GM23248 (cell line): Measurements from ENCODE around the gene TMOD3.

Experiments
- EZH2 ChIP-seq: fragments of 200-600 bp; sonication (generic); IDR thresholded peaks from 2 replicates; pipeline ENCODE4 v1.6.1; 2018; ENCODE audit warnings: antibody characterized with exemption, mild to moderate bottlenecking; ENCODE audit not compliant: insufficient read depth, poor library complexity, severe bottlenecking
- EZH2phosphoT487 ChIP-seq: fragments of 200-600 bp; sonication (generic); IDR thresholded peaks from 2 replicates; pipeline ENCODE4 v1.6.1; 2018; ENCODE audit warnings: antibody characterized with exemption, moderate library complexity, mild to moderate bottlenecking, low read depth; ENCODE audit not compliant: insufficient read depth

DNA sequence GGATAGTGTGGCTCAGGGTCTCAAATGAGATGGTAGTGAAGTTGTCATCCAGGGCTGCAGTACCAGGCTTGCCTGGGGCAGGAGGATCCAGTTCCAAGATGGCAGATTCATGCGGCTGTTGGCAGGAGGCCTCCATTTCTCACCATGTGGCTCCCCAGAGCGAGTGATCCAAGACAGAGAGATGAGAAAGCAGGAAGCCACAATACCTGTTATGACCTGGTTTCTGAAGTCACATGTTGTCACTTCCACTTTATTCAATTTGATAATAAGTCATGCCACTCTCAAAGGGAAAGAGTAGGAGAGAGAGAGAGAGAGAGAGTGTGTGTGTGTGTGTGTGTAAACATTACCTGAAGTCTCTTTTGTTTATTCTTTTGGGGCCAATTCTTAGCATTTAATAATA lies 47.9 kb upstream of the TMOD3 start:
- TF ChIP-seq EZH2phosphoT487 (no peak), EZH2 (no peak)
